ENCODE results near the gene OR5AK2. TPM values are rescaled to one million over a fixed set of nuclear protein-coding genes. Genes with fewer than 3 reads are reported as not detected.
"Not testable (repeated sequence)": the region's sequence is repeated elsewhere in the genome, so short reads cannot be mapped to it uniquely, and the experiment has no call there.

Gene OR5AK2
- total RNA-seq, 1 experiment from 2014 or later = not detected

GRCh38 chr11:56950510-56950909, 38.2 kb upstream of the OR5AK2 start:
- peaks cover 10 to 28% (median 15%) of the 10 kb centered on the region in 3 experiments for H3K36me3 Mint-ChIP-seq (ENCODE audit: insufficient read depth in 1 of 3, low read depth in 3 of 3)
- H3K9me3 Mint-ChIP-seq = peaks cover 50 to 68% of the 10 kb centered on the region in 2 experiments
- H2AFZ ChIP-seq (ENCODE audit: low read length) = no peak overlapping the region
- H3K4me2 ChIP-seq (ENCODE audit: insufficient read depth, insufficient read length, low read length) = no peak overlapping the region
- no peak overlapping the region for H4K8ac ChIP-seq (replicated peaks; ENCODE audit: insufficient read length, low read depth, low read length)
- no peak overlapping the region for H3K14ac ChIP-seq (ENCODE audit: insufficient read depth, low read length)
- no peaks in the 10 kb centered on the region for H3K23me2 ChIP-seq (ENCODE audit: insufficient read length, low read depth, low read length, poor library complexity, severe bottlenecking)
- H3K23ac ChIP-seq (ENCODE audit: insufficient read length, low read depth, low read length) = no peak overlapping the region
- H3K4me1 Mint-ChIP-seq = no peaks in the 10 kb centered on the region
- DNase-seq = no peak
- H4K91ac ChIP-seq (ENCODE audit: insufficient read length, low read depth, low read length) = no peak overlapping the region
- H3T11ph ChIP-seq (ENCODE audit: low read length) = no peak overlapping the region
- no peak overlapping the region for H3K56ac ChIP-seq (ENCODE audit: insufficient read length, low read depth, low read length)
- no peaks in the 10 kb centered on the region for H3K79me2 ChIP-seq (ENCODE audit: insufficient read depth, low read length)
- H2AK5ac ChIP-seq (ENCODE audit: insufficient read length, low read length) = no peak overlapping the region
- H4K5ac ChIP-seq (ENCODE audit: insufficient read length, low read depth, low read length) = no peak overlapping the region
- no peaks in the 10 kb centered on the region; the same call in 1 of the 2 replicates for H3K27me3 ChIP-seq (ENCODE audit: insufficient read depth, low read length)
- H3K4me1 ChIP-seq (ENCODE audit: insufficient read depth, low read length) = no peaks in the 10 kb centered on the region
- H2BK20ac ChIP-seq (ENCODE audit: low read depth, low read length, poor library complexity, severe bottlenecking) = no peak overlapping the region
- no peak overlapping the region for H3K4ac ChIP-seq (ENCODE audit: low read depth, low read length)
- H3K9ac ChIP-seq (ENCODE audit: extremely low read depth, insufficient read length, low read length) = no peak overlapping the region
- H2BK5ac ChIP-seq (ENCODE audit: insufficient read length, low read length) = no peak overlapping the region
- WGBS (ENCODE audit: extremely low coverage, insufficient read length, low lambda C conversion rate) = no CpG with 5 or more reads among the region's 2 CpGs
- H3K4me3 Mint-ChIP-seq = no peak overlapping the region
- TF ChIP-seq CTCF (conservative IDR thresholded peaks at IDR 0.05) = peak; percentile 40; the same call in 1 of the 3 replicates
- H3K18ac ChIP-seq (ENCODE audit: insufficient read length, low read depth, low read length) = no peak overlapping the region
- no peak overlapping the region for H2BK12ac ChIP-seq (ENCODE audit: insufficient read length, low read depth, low read length)
- H2BK120ac ChIP-seq (ENCODE audit: low read depth, low read length, poor library complexity, severe bottlenecking) = no peak overlapping the region
- H4K20me1 ChIP-seq (ENCODE audit: control insufficient read depth, insufficient read depth, insufficient read length) = no peaks in the 10 kb centered on the region
- no peaks in the 10 kb centered on the region for H3K27me3 Mint-ChIP-seq (ENCODE audit: low read depth)
- H3K27ac ChIP-seq (ENCODE audit: insufficient read length, low read depth, low read length) = no peak overlapping the region
- H3K79me1 ChIP-seq (ENCODE audit: insufficient read depth, low read depth, low read length, poor library complexity, severe bottlenecking) = no peaks in the 10 kb centered on the region
- no peak overlapping the region for H2BK15ac ChIP-seq (ENCODE audit: low read depth, low read length)
- peaks cover 9% of the 10 kb centered on the region for H3K9me3 ChIP-seq (ENCODE audit: control insufficient read depth, low read depth, low read length)
- no peak overlapping the region for H3K27ac Mint-ChIP-seq

- H3K4me2 ChIP-seq (ENCODE audit: insufficient read depth, insufficient read length, low read length); H2BK5ac ChIP-seq (ENCODE audit: insufficient read length, low read length); H3K27me3 ChIP-seq (ENCODE audit: insufficient read depth, low read length); H3K4ac ChIP-seq (ENCODE audit: low read depth, low read length); H3K14ac ChIP-seq (ENCODE audit: insufficient read depth, low read length); H2AFZ ChIP-seq (ENCODE audit: low read length); H3K9ac ChIP-seq (ENCODE audit: extremely low read depth, insufficient read length, low read length); H3K23me2 ChIP-seq (ENCODE audit: insufficient read length, low read depth, low read length, poor library complexity, severe bottlenecking); H3K23ac ChIP-seq (ENCODE audit: insufficient read length, low read depth, low read length); H2BK12ac ChIP-seq (ENCODE audit: insufficient read length, low read depth, low read length); H3K4me1 Mint-ChIP-seq; H2BK15ac ChIP-seq (ENCODE audit: low read depth, low read length); H3T11ph ChIP-seq (ENCODE audit: low read length); H3K18ac ChIP-seq (ENCODE audit: insufficient read length, low read depth, low read length); H4K5ac ChIP-seq (ENCODE audit: insufficient read length, low read depth, low read length); H3K56ac ChIP-seq (ENCODE audit: insufficient read length, low read depth, low read length); H2BK120ac ChIP-seq (ENCODE audit: low read depth, low read length, poor library complexity, severe bottlenecking); H4K20me1 ChIP-seq (ENCODE audit: control insufficient read depth, insufficient read depth, insufficient read length); H3K4me1 ChIP-seq (ENCODE audit: insufficient read depth, low read length); H3K79me2 ChIP-seq (ENCODE audit: insufficient read depth, low read length); H3K79me1 ChIP-seq (ENCODE audit: insufficient read depth, low read depth, low read length, poor library complexity, severe bottlenecking); H3K27ac Mint-ChIP-seq; H3K27ac ChIP-seq (ENCODE audit: insufficient read length, low read depth, low read length); DNase-seq; H2BK20ac ChIP-seq (ENCODE audit: low read depth, low read length, poor library complexity, severe bottlenecking); H3K4me3 Mint-ChIP-seq; H2AK5ac ChIP-seq (ENCODE audit: insufficient read length, low read length); H4K91ac ChIP-seq (ENCODE audit: insufficient read length, low read depth, low read length); H3K9me3 ChIP-seq (ENCODE audit: control insufficient read depth, low read depth, low read length); H3K27me3 Mint-ChIP-seq (ENCODE audit: low read depth); H4K8ac ChIP-seq (replicated peaks; ENCODE audit: insufficient read length, low read depth, low read length): not testable (repeated sequence)
- Mint-ChIP-seq H3K36me3 (ENCODE audit: insufficient read depth in 1 of 3, low read depth in 3 of 3) (peaks cover 2 to 17% (median 2%) of the 10 kb centered on the region in 3 experiments; a peak in 5 of 7 replicates), H3K9me3 (peaks cover 27 to 46% of the 10 kb centered on the region in 2 experiments)
- no CpG with 5 or more reads among the region's 1 CpG for WGBS (ENCODE audit: extremely low coverage, insufficient read length, low lambda C conversion rate)
Observed at GRCh38 chr11:56953907-56954306, 34.8 kb upstream of the OR5AK2 start.

All from H9 (cell line).